Stimulated activated CD4-positive, alpha-beta T cell treated with anti-CD3 and anti-CD28 coated beads, TNF-alpha, amount 100 ng/mL, for 24 hours (primary cell): ENCODE measurements around the gene ATXN2L.

ENCODE experiments used
- DNase-seq, 3 experiments: peaks; one replicate each; pipeline ENCODE4 v3.0.0-alpha.2; 2020; ENCODE audit warnings: low read depth in 3 of 3

ATXN2L gene

GRCh38 chr16:28835864-28836760, 13.3 kb downstream of the ATXN2L start:
- DNase-seq = no peak

DNA sequence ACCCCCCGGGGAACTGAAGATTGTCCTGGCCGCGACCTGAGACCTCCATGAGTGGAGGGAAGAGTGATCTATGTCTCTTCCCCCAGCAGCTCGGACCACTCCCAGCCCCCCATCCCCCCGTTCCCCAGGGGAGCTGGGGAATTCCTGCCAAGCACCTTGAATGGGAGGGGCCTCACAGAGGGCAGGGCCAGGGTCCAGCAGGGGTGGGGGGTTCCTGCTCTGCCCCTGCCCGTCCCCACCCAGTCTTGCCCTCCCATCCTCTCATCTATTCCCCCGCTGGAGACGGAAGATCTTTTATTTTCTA, 13.9 kb downstream of the ATXN2L start:
- DNase-seq = no peak

- DNase-seq = no peak
Measured at GRCh38 chr16:28837672-28838557, 15.1 kb downstream of the ATXN2L start.

- DNase-seq = no peak
Measured at GRCh38 chr16:28838558-28838918, 15.7 kb downstream of the ATXN2L start.

DNA sequence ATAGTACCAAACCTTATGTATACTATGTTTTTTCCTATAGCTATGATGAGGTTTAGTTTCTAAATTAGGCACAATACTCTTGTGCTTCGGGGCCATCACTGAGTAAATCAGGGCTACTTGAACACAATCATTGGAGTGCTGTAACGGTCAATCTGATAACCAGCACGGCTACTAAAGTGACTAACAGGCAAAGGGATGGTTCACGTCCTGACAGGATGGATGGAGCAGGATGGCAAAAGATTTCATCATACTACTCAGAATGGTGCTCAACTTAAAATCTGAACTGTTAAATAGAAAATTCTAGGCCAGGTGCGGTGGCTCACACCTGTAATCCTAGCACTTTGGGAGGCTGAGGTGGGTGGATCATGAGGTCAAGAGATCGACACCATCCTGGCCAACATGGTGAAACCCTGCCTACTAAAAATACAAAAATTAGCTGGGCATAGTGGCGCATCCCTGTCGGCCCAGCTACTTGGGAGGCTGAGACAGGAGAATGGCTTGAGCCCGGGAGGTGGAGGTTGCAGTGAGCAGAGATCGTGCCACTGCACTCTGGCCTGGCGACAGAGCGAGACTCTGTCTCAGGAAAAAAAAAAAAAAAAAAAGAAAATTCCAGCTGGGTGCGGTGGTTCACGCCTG, 16.3 kb downstream of the ATXN2L start:
- DNase-seq = no peak

GRCh38 chr16:28839899-28840298, 17.1 kb downstream of the ATXN2L start:
- no peak for DNase-seq

GRCh38 chr16:28842696-28843095, 19.9 kb downstream of the ATXN2L start:
- DNase-seq = no peak

GRCh38 chr16:28843766-28844165, 21.0 kb downstream of the ATXN2L start:
- DNase-seq = no peak

GRCh38 chr16:28844226-28844885, 21.6 kb downstream of the ATXN2L start:
- no peak for DNase-seq

GRCh38 chr16:28845293-28845692, 22.5 kb downstream of the ATXN2L start:
- DNase-seq = peak in 1 of 3 experiments; percentile 38

- DNase-seq = no peak
Measured at GRCh38 chr16:28845761-28846079, 22.9 kb downstream of the ATXN2L start.

DNA sequence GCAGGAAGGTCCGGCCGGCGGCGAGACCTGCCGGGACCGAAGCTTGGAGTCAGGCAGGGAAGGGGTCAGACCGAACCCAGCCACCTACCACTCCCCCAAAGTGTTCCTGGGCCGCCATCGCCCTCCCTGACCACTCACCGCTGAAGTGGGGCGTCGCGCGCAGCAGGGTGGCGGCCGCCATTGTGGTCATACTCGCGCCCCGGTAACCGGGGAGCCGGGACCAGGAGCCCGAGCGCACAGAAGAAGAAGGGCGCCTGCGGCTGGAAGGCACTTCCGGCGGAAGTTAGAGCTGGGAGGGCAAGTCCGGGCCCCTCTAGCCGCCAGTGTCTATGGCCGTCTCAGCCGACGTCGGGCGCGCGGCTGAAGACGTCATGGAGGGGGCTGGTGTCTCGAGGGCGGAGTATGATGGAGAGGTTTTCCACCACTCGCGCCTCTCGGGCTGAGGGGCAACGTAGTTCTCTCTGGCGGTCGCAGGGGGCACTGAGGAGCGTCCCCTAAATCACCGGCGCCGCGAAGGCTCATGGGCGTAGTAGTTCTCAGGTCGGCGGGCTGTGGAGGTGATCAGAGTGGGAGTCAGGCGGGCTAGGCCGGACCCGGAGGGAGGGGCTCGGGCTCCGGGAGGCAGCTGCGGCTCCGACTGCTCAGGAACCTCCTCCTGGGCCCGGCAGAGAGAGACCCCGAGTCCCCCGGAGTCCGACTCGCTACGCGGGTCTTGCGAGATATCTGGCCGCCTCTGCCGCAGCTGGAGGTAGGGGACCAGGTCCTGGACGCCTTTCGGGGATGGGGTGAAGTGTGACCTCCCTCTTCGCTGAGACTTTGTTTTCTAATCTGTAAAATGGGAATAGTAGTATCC, 23.5 kb downstream of the ATXN2L start, which contains the start of gene TUFM:
TSS of gene TUFM (minus strand) at position 269 of the 853 bp plus-strand sequence. CDS start at position 190, 79 bp downstream.
- DNase-seq = peak; percentile 96 to 98 (median 97)

- no peak for DNase-seq
Measured at GRCh38 chr16:28846933-28847273, 24.1 kb downstream of the ATXN2L start.

DNA sequence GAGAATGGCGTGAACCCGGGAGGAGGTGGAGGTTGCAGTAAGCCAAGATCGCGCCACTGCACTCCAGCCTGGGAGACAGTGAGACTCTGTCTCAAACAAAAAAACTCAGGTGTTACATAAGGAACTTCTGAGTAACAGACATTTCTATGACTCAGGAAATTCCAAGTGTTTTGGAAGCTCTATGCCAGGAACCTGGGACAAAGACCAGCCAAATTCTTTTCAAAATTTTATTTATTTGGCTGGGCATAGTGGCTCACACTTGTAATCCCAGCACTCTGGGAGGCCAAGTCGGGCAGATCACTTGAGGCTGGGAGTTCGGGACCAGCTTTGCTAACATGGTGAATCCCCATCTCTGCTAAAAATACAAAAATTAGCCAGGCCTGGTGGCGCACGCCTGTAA, 35.6 kb downstream of the ATXN2L start:
- no peak for DNase-seq

GRCh38 chr16:28859326-28859725, 36.5 kb downstream of the ATXN2L start:
- no peak for DNase-seq

GRCh38 chr16:28863929-28864793, 41.4 kb downstream of the ATXN2L start:
- no peak for DNase-seq

DNA sequence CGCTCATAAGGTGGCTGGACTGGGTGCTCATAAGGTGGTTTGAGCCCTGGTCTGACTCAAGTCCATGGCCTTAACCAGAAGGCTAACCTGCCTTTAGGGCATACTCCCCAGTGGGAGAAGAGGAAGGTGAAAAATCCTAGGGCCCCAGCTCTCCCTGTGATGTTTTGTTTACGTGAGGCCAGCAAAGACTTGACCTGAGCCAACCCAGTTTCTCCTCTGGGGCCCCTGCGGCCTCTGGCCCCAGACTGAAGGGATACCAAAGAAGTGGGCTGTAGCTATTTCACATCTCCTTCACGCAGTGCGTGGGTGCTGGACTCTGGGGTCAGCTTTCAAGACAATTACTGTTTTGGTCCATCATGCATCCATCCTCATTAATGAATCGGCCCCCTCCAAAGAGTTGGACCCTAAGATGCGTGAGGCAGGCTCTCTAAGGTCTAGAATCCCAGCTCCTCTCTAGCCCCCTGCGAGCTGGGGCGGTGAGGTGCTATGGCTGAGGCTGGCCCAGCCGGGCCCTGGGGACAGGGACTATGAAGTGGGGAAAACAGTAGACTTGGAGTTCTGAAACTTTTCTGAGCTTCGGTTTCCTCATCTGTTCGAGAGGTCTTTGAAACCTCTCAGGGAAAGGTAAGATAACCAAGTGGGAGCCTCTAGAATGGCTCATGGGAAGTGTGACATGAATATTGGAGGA, 42.3 kb downstream of the ATXN2L start:
- DNase-seq = no peak

DNA sequence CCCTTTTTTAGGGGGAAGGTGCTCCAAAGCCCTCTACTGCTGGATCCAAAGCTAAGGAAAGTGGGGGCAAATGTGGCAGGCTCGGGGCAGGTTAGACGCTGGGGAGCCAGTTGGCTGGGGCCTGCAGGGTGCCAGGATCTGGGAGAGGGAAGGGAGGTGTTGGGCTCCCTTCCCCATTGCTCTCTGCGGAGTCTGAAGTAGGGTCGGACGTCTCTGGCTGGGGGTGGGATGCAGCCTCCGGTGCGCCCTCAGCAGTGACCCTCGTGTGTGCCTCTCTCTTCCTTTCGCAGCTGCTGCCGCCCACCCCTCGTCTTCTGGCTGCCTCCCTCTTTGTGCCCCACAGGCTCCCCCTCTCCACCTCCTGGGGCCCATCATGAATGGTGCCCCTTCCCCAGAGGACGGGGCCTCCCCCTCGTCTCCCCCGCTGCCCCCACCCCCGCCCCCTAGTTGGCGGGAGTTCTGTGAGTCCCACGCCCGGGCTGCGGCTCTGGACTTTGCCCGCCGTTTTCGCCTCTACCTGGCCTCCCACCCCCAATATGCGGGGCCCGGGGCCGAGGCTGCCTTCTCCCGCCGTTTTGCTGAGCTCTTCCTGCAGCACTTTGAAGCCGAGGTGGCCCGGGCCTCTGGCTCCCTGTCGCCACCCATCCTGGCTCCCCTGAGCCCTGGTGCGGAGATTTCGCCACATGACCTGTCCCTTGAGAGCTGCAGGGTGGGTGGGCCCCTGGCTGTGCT, 43.1 kb downstream of the ATXN2L start:
- DNase-seq = no peak

DNA sequence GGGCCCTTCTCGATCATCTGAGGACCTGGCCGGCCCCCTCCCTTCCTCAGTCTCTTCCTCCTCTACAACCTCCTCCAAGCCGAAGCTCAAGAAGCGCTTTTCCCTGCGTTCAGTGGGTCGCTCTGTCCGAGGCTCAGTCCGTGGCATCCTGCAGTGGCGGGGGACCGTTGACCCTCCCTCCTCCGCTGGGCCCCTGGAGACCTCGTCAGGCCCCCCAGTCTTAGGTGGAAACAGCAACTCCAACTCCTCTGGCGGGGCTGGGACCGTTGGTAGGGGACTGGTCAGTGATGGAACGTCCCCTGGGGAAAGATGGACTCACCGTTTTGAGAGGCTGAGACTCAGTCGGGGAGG, 43.6 kb downstream of the ATXN2L start:
- DNase-seq = no peak
